HEK293 (cell line): ENCODE data around the gene ABLIM3.

Experiments
- CTCF ChIP-seq: fragments of 450-650 bp; formaldehyde crosslinking; IDR thresholded peaks from 2 replicates; pipeline ENCODE4 v1.5.1; 2016; ENCODE audit warnings: missing biosample characterization, missing genetic modification characterization
- KLF1 ChIP-seq: fragments of 450-650 bp; formaldehyde crosslinking; IDR thresholded peaks from 2 replicates; pipeline ENCODE4 v1.5.1; 2016; ENCODE audit warnings: missing biosample characterization, missing genetic modification characterization
- REST ChIP-seq: fragments of 450-650 bp; formaldehyde crosslinking; IDR thresholded peaks from 2 replicates; pipeline ENCODE4 v1.5.1; 2016; ENCODE audit warnings: missing biosample characterization, missing genetic modification characterization
- TSHZ1 ChIP-seq: fragments of 450-650 bp; formaldehyde crosslinking; IDR thresholded peaks from 2 replicates; pipeline ENCODE4 v1.5.1; 2016; ENCODE audit warnings: missing biosample characterization, missing genetic modification characterization, borderline replicate concordance
- ZBTB20 ChIP-seq: fragments of 450-650 bp; formaldehyde crosslinking; IDR thresholded peaks from 2 replicates; pipeline ENCODE4 v1.5.1; 2016; ENCODE audit warnings: missing biosample characterization, missing genetic modification characterization
- ZBTB7A ChIP-seq: fragments of 450-650 bp; formaldehyde crosslinking; IDR thresholded peaks from 2 replicates; pipeline ENCODE4 v1.5.1; 2016; ENCODE audit warnings: low read depth, missing biosample characterization, missing genetic modification characterization
- ZNF157 ChIP-seq: fragments of 450-650 bp; formaldehyde crosslinking; IDR thresholded peaks from 2 replicates; pipeline ENCODE4 v1.5.1; 2016; ENCODE audit warnings: missing biosample characterization, missing genetic modification characterization
- ZNF274 ChIP-seq, 2 experiments: fragments of 200-500 bp in 1 of 2; fragments of 450-650 bp in 1 of 2; sonication (Bioruptor generic) in 1 of 2; formaldehyde crosslinking in 1 of 2; IDR thresholded peaks; 2 replicates each; pipeline versions ENCODE4 v1.5.1 to v1.6.1; 2014 to 2016; ENCODE audit warnings: borderline replicate concordance in 1 of 2, inconsistent platforms in 1 of 2, low read length in 1 of 2, missing biosample characterization in 1 of 2, missing genetic modification characterization in 1 of 2
- ZNF404 ChIP-seq: fragments of 450-650 bp; formaldehyde crosslinking; IDR thresholded peaks from 2 replicates; pipeline ENCODE4 v1.5.1; 2017; ENCODE audit warnings: missing biosample characterization, missing genetic modification characterization

GRCh38 chr5:149132474-149132873 is 8.8 kb upstream of the ABLIM3 start:
- no peak for TF ChIP-seq TSHZ1 (tag by site-specific recombination)
- no peak for TF ChIP-seq ZBTB20 (tag by site-specific recombination)
- no peak for TF ChIP-seq CTCF (tag by site-specific recombination)
- no peak for TF ChIP-seq ZNF404 (tag by site-specific recombination)
- no peak for TF ChIP-seq ZNF274 (IDR thresholded peaks at IDR 0.05; ENCODE audit: low read length)
- no peak for TF ChIP-seq ZNF274 (tag by site-specific recombination; IDR thresholded peaks at IDR 0.05; ENCODE audit: borderline replicate concordance)
- TF ChIP-seq REST (tag by site-specific recombination): no peak
- TF ChIP-seq KLF1 (tag by site-specific recombination): no peak
- TF ChIP-seq ZNF157: no peak
- no peak for TF ChIP-seq ZBTB7A (tag by site-specific recombination)
